ENCODE measurements around the gene TFG. TPM values are rescaled to one million over a fixed set of nuclear protein-coding genes. Genes with fewer than 3 reads are reported as not detected.

Gene TFG
- total RNA-seq, 1 donor from 2014 or later = 73.0 TPM

GRCh38 chr3:100717063-100717462 lies 7.8 kb downstream of the TFG start:
- H3K4me1 Mint-ChIP-seq (ENCODE audit: low read depth) = peaks cover 55% of the 10 kb centered on the region
- H3K9me3 Mint-ChIP-seq = no peaks in the 10 kb centered on the region
- peaks cover 48% of the 10 kb centered on the region for H3K36me3 Mint-ChIP-seq (ENCODE audit: low read depth)
- no peaks in the 10 kb centered on the region for H3K27me3 Mint-ChIP-seq (ENCODE audit: insufficient read depth)
- H3K4me3 Mint-ChIP-seq = no peak overlapping the region
- no peak for DNase-seq (ENCODE audit: low spot score)
- no peak overlapping the region for H3K27ac Mint-ChIP-seq
- intact Hi-C loops (cut with micrococcal nuclease) = loop anchor here (10.0 kb wide), 1 partner anchor 252 kb away; no protein-coding TSS in a partner anchor

DNA sequence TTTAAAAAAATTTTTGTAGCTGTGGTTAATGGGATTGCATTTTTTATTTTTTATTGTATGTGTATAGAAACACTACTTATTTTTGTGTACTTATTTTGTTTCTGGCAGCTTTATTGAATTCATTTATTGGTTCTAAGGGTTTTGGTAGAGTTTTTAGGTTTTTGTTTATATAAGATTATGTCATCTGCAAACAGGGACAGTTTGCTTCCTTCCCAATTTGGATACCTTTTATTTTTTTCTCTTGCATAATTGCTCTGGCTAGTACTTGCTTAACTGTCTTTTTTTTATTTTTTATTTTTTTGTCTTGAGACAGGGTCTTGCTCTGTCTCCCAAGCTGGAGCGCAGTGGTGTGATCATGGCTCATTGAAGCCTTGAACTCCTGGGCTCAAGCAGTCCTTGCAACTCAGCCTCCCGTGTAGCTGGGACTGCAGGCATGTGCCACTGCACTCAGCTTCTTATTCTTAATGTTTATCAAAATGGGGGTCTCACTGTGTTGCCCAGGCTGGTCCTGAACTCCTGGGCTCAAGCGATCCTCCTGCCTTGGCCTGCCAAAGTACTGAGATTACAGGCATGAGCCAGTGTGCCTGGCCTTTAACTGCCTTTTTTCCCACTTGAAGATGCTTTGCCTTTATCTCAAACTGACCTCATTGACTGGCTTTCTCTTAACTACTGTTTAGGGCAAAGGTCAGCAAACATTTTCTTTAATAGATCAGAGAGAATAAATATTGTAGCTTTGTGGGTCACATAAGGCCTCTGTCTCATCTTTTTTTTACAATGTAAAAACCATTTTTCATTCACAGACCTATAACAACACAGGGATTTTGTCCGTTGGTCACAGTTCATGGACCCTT lies 8.6 kb downstream of the TFG start:
- H3K4me1 Mint-ChIP-seq (ENCODE audit: low read depth) = peaks cover 47% of the 10 kb centered on the region

DNA sequence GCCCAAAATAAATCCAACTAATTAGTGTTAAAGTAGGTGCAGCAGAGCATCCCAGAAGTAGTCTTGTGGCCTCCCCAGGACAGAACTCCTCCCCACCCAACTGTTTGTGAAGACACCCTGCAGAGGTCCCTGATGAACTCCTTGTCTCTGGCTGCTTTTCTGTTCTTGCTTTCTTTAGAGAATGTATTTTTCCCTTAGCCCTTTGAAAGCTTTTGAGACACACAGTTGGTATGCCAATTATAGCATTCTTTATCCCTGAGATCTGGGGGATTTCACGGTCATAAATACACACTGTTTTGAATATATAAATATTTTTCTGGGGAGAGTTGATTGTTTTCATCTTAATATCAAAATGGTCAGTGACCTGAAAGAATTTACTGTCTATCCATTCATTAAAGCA lies 9.8 kb downstream of the TFG start:
- no peaks in the 10 kb centered on the region for H3K9me3 Mint-ChIP-seq
- H3K27ac Mint-ChIP-seq = no peak overlapping the region
- H3K36me3 Mint-ChIP-seq (ENCODE audit: low read depth) = peaks cover 43% of the 10 kb centered on the region
- no peak overlapping the region for H3K4me3 Mint-ChIP-seq
- intact Hi-C loops (cut with micrococcal nuclease) = loop anchor here (10.0 kb wide), 1 partner anchor 254 kb away; no protein-coding TSS in a partner anchor
- peaks cover 44% of the 10 kb centered on the region for H3K4me1 Mint-ChIP-seq (ENCODE audit: low read depth)
- DNase-seq (ENCODE audit: low spot score) = no peak
- H3K27me3 Mint-ChIP-seq (ENCODE audit: insufficient read depth) = no peaks in the 10 kb centered on the region

More for the DNA sequence above, 8.6 kb downstream of the TFG start:
- no peaks in the 10 kb centered on the region for H3K9me3 Mint-ChIP-seq
- intact Hi-C loops (cut with micrococcal nuclease) = loop anchor here (10.0 kb wide), 1 partner anchor 253 kb away; no protein-coding TSS in a partner anchor
- no peak overlapping the region for H3K4me3 Mint-ChIP-seq
- H3K27ac Mint-ChIP-seq = no peak overlapping the region
- H3K36me3 Mint-ChIP-seq (ENCODE audit: low read depth) = peaks cover 47% of the 10 kb centered on the region
- no peaks in the 10 kb centered on the region for H3K27me3 Mint-ChIP-seq (ENCODE audit: insufficient read depth)
- DNase-seq (ENCODE audit: low spot score) = no peak

GRCh38 chr3:100720426-100720825 lies 11.1 kb downstream of the TFG start:
- H3K4me3 Mint-ChIP-seq = no peak overlapping the region

GRCh38 chr3:100725935-100726513 lies 16.7 kb downstream of the TFG start:
- peaks cover 46% of the 10 kb centered on the region for H3K36me3 Mint-ChIP-seq (ENCODE audit: low read depth)

More at GRCh38 chr3:100720426-100720825, 11.1 kb downstream of the TFG start:
- Mint-ChIP-seq H3K4me1 (ENCODE audit: low read depth) (peaks cover 35% of the 10 kb centered on the region), H3K27ac (no peak overlapping the region), H3K27me3 (ENCODE audit: insufficient read depth) (no peaks in the 10 kb centered on the region), H3K36me3 (ENCODE audit: low read depth) (peaks cover 37% of the 10 kb centered on the region), H3K9me3 (no peaks in the 10 kb centered on the region)
- intact Hi-C loops (cut with micrococcal nuclease) = no loop called here
- no peak for DNase-seq (ENCODE audit: low spot score)

DNA sequence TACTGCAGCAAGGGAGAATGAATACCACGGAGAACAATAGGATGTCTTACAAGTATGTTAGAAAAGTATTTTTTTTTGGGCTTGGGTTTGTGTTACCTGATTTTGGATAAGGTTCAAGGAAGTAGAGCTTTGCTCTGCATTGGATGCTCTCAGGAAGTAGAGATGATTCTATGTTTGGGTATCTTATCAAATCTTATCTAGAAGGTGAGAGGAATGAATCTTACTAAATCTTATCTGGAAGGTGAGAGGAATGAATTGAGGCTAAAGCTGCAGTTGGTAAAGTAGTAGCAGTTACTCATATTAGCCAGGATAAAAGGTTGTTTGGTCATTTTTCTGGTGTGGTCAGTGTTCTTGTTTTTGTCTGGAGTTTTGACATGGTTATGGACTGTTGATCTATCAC lies 17.4 kb downstream of the TFG start:
- peaks cover 23% of the 10 kb centered on the region for H3K4me1 Mint-ChIP-seq (ENCODE audit: low read depth)
- DNase-seq (ENCODE audit: low spot score) = no peak
- no peaks in the 10 kb centered on the region for H3K9me3 Mint-ChIP-seq
- no peak overlapping the region for H3K4me3 Mint-ChIP-seq
- intact Hi-C loops (cut with micrococcal nuclease) = no loop called here
- peak overlapping the region; percentile 53 for H3K27ac Mint-ChIP-seq
- H3K27me3 Mint-ChIP-seq (ENCODE audit: insufficient read depth) = no peaks in the 10 kb centered on the region
- peaks cover 41% of the 10 kb centered on the region for H3K36me3 Mint-ChIP-seq (ENCODE audit: low read depth)

More at GRCh38 chr3:100725935-100726513, 16.7 kb downstream of the TFG start:
- Mint-ChIP-seq H3K4me3 (no peak overlapping the region), H3K27ac (peak overlapping the region; percentile 40), H3K4me1 (ENCODE audit: low read depth) (peaks cover 23% of the 10 kb centered on the region), H3K27me3 (ENCODE audit: insufficient read depth) (no peaks in the 10 kb centered on the region), H3K9me3 (no peaks in the 10 kb centered on the region)
- intact Hi-C loops (cut with micrococcal nuclease) = no loop called here
- DNase-seq (ENCODE audit: low spot score) = no peak

- H3K4me1 Mint-ChIP-seq (ENCODE audit: low read depth) = peaks cover 29% of the 10 kb centered on the region
- H3K4me3 Mint-ChIP-seq = no peak overlapping the region
- DNase-seq (ENCODE audit: low spot score) = no peak
- peaks cover 37% of the 10 kb centered on the region for H3K36me3 Mint-ChIP-seq (ENCODE audit: low read depth)
- no peaks in the 10 kb centered on the region for H3K27me3 Mint-ChIP-seq (ENCODE audit: insufficient read depth)
- H3K9me3 Mint-ChIP-seq = no peaks in the 10 kb centered on the region
- intact Hi-C loops (cut with micrococcal nuclease) = no loop called here
- no peak overlapping the region for H3K27ac Mint-ChIP-seq
Observed at GRCh38 chr3:100730524-100730923, 21.2 kb downstream of the TFG start.

GRCh38 chr3:100732435-100732834 lies 23.1 kb downstream of the TFG start:
- peaks cover 27% of the 10 kb centered on the region for H3K4me1 Mint-ChIP-seq (ENCODE audit: low read depth)
- H3K4me3 Mint-ChIP-seq = no peak overlapping the region
- H3K9me3 Mint-ChIP-seq = no peaks in the 10 kb centered on the region
- DNase-seq (ENCODE audit: low spot score) = no peak
- no peaks in the 10 kb centered on the region for H3K27me3 Mint-ChIP-seq (ENCODE audit: insufficient read depth)
- intact Hi-C loops (cut with micrococcal nuclease) = no loop called here
- H3K36me3 Mint-ChIP-seq (ENCODE audit: low read depth) = peaks cover 40% of the 10 kb centered on the region
- no peak overlapping the region for H3K27ac Mint-ChIP-seq

- Mint-ChIP-seq H3K9me3 (no peaks in the 10 kb centered on the region), H3K27me3 (ENCODE audit: insufficient read depth) (no peaks in the 10 kb centered on the region), H3K36me3 (ENCODE audit: low read depth) (peaks cover 38% of the 10 kb centered on the region), H3K4me1 (ENCODE audit: low read depth) (peaks cover 32% of the 10 kb centered on the region), H3K4me3 (no peak overlapping the region), H3K27ac (no peak overlapping the region)
- intact Hi-C loops (cut with micrococcal nuclease) = loop anchor here (1.0 to 5.0 kb wide), 2 partner anchors 60 to 645 kb away; no protein-coding TSS in a partner anchor
- DNase-seq (ENCODE audit: low spot score) = no peak
Observed at GRCh38 chr3:100737334-100737733, 28.0 kb downstream of the TFG start.

DNA sequence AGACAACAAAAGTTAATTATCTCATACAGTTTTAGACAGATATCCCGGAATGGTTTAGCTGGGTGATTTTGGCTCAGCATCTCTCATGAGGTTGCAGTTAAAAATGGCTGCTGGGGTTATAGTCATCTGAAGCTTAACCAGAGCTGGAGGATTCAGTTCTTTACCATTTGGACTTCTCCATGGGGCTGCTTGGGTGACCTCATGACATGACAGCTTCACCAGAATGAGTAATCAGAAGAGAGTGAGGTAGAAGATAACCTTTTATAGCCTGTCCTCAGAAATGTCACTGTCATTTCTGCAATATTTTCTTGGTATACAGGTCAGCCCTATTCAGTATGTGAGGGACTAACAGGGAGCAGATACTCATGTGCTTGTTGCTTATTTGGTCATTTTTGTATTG lies 30.9 kb downstream of the TFG start:
- peak overlapping the region; percentile 49 for H3K27ac Mint-ChIP-seq
- intact Hi-C loops (cut with micrococcal nuclease) = loop anchor here (1.0 kb wide), 1 partner anchor 30 kb away; no protein-coding TSS in a partner anchor
- DNase-seq (ENCODE audit: low spot score) = no peak

GRCh38 chr3:100743535-100743934 lies 34.2 kb downstream of the TFG start:
- intact Hi-C loops (cut with micrococcal nuclease) = no loop called here
- H3K36me3 Mint-ChIP-seq (ENCODE audit: low read depth) = peaks cover 34% of the 10 kb centered on the region
- no peak for DNase-seq (ENCODE audit: low spot score)
- H3K4me1 Mint-ChIP-seq (ENCODE audit: low read depth) = peaks cover 9% of the 10 kb centered on the region
- no peaks in the 10 kb centered on the region for H3K9me3 Mint-ChIP-seq
- no peaks in the 10 kb centered on the region for H3K27me3 Mint-ChIP-seq (ENCODE audit: insufficient read depth)
- H3K27ac Mint-ChIP-seq = no peak overlapping the region
- no peak overlapping the region for H3K4me3 Mint-ChIP-seq

More for the DNA sequence above, 30.9 kb downstream of the TFG start:
- H3K4me3 Mint-ChIP-seq = no peak overlapping the region
- peaks cover 36% of the 10 kb centered on the region for H3K36me3 Mint-ChIP-seq (ENCODE audit: low read depth)
- no peaks in the 10 kb centered on the region for H3K9me3 Mint-ChIP-seq
- peaks cover 26% of the 10 kb centered on the region for H3K4me1 Mint-ChIP-seq (ENCODE audit: low read depth)
- H3K27me3 Mint-ChIP-seq (ENCODE audit: insufficient read depth) = no peaks in the 10 kb centered on the region

- intact Hi-C loops (cut with micrococcal nuclease) = no loop called here
Observed at GRCh38 chr3:100744671-100745070, 35.4 kb downstream of the TFG start.

DNA sequence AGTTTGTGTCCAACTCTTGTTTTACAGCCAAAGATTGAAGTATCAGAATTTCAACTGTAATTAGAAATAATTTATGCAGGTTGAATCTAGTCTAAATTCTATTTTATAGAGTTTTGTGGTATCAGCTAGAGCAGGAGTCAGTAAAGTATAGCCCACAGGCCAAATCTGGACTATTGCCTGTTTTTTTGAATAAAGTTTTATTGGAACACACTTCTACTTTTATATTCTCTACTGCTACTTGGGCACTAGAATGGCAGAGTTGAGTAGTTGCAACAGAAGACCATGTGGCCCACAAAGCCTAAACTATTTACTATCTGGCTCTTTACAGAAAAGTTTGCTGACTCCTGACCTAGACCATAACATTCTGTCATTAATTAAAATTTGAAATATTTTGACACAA lies 36.3 kb downstream of the TFG start:
- Mint-ChIP-seq H3K27ac (no peak overlapping the region), H3K27me3 (ENCODE audit: insufficient read depth) (no peaks in the 10 kb centered on the region), H3K9me3 (no peaks in the 10 kb centered on the region), H3K4me1 (ENCODE audit: low read depth) (peaks cover 3% of the 10 kb centered on the region), H3K36me3 (ENCODE audit: low read depth) (peaks cover 39% of the 10 kb centered on the region), H3K4me3 (no peak overlapping the region)
- no peak for DNase-seq (ENCODE audit: low spot score)
- intact Hi-C loops (cut with micrococcal nuclease) = no loop called here

More at GRCh38 chr3:100744671-100745070, 35.4 kb downstream of the TFG start:
- H3K4me3 Mint-ChIP-seq = no peak overlapping the region
- H3K9me3 Mint-ChIP-seq = no peaks in the 10 kb centered on the region
- H3K27ac Mint-ChIP-seq = no peak overlapping the region
- peaks cover 38% of the 10 kb centered on the region for H3K36me3 Mint-ChIP-seq (ENCODE audit: low read depth)
- no peaks in the 10 kb centered on the region for H3K27me3 Mint-ChIP-seq (ENCODE audit: insufficient read depth)
- no peak for DNase-seq (ENCODE audit: low spot score)
- H3K4me1 Mint-ChIP-seq (ENCODE audit: low read depth) = peaks cover 9% of the 10 kb centered on the region
